ENCODE results near the gene FCRL5. TPM values are rescaled to one million over a fixed set of nuclear protein-coding genes. Genes with fewer than 3 reads are reported as not detected.
A peak's percentile ranks its signal among the peaks of the same experiment; 100 is the strongest.

The FCRL5 gene
- total and polyA plus RNA-seq, 10 of the 15 experiments (the other 5 are each of a cell fraction or from before 2014, with no cell fraction given): 1.1 to 136 (median 7.0) TPM

- TF ChIP-seq E2F8 (IDR thresholded peaks at IDR 0.05; ENCODE audit: low read depth, partially characterized antibody) (no peak), PAX5 (IDR thresholded peaks at IDR 0.05; ENCODE audit: borderline replicate concordance, low read depth, low read length) (no peak), BRCA1 (IDR thresholded peaks at IDR 0.05; ENCODE audit: low read depth, low read length) (no peak), TAF1 (IDR thresholded peaks at IDR 0.05; ENCODE audit: borderline replicate concordance, low read depth, low read length) (no peak), CTCF (IDR thresholded peaks at IDR 0.05 in 2 of 3, conservative IDR thresholded peaks at IDR 0.05 in 1 of 3; ENCODE audit: control insufficient read depth in 2 of 3, extremely low read depth in 1 of 3, insufficient read depth in 1 of 3, low read depth in 3 of 3, low read length in 3 of 3) (peak; percentile 67 to 73 (median 70)), ZNF687 (IDR thresholded peaks at IDR 0.05) (no peak), MAX (IDR thresholded peaks at IDR 0.05; ENCODE audit: low read depth, low read length) (no peak), ZBTB33 (IDR thresholded peaks at IDR 0.05) (no peak), NFYB (IDR thresholded peaks at IDR 0.05; ENCODE audit: insufficient read depth, low read depth, low read length) (no peak), STAT1 (conservative IDR thresholded peaks at IDR 0.05) (no peak)
These were observed 61.7 kb downstream of the FCRL5 start (continued) for GRCh38 chr1:157490467-157491165.

Measured in GM12878 (cell line).